Left lung (tissue), 10 donors: ENCODE measurements around the gene SMIM24. TPM values are rescaled to one million over a fixed set of nuclear protein-coding genes. Genes with fewer than 3 reads are reported as not detected.

Experiments
- ATAC-seq: fragments of 200-7000 bp; cut with Tn5 transposase; one replicate; pipeline ENCODE4 v1.9.1; 2020; ENCODE audit warnings: moderate library complexity
- DNase-seq, 4 donors: peaks; one replicate each; pipeline ENCODE4 v3.0.0-alpha.2; 2013 to 2020
- H3K27ac ChIP-seq, 2 donors: fragments of 200-600 bp; sonication (generic) in 1 of 2; one replicate each; pipeline versions ENCODE4 v1.5.0 to v1.8.0; 2020 to 2021
- H3K27me3 ChIP-seq, 2 donors: fragments of 200-600 bp; sonication (generic) in 1 of 2; one replicate each; pipeline versions ENCODE4 v1.5.0 to v1.8.0; 2020 to 2021
- H3K36me3 ChIP-seq, 2 donors: fragments of 200-600 bp; sonication (generic) in 1 of 2; one replicate each; pipeline versions ENCODE4 v1.5.0 to v1.8.0; 2020 to 2021
- H3K4me1 ChIP-seq, 2 donors: fragments of 200-600 bp; one replicate each; pipeline ENCODE4 v1.8.0; 2021
- H3K4me3 ChIP-seq, 2 donors: fragments of 200-600 bp; sonication (generic) in 1 of 2; one replicate each; pipeline versions ENCODE4 v1.5.0 to v1.8.0; 2020 to 2021; ENCODE audit warnings: mild to moderate bottlenecking in 1 of 2
- H3K9me3 ChIP-seq, 2 donors: fragments of 200-600 bp; sonication (generic) in 1 of 2; one replicate each; pipeline versions ENCODE4 v1.5.0 to v1.8.0; 2020 to 2021
- CTCF ChIP-seq, 2 donors: fragments of 200-600 bp; sonication (generic) in 1 of 2; IDR thresholded peaks; one replicate each; pipeline versions ENCODE4 v1.5.0 to v1.8.0; 2021; ENCODE audit warnings: antibody characterized with exemption in 2 of 2
- intact Hi-C, 2 donors: fragments of 100-400 bp; cut with DNase I; formaldehyde crosslinking; loops; one replicate each; pipeline versions ENCODE4 v1.11.2 to v1.14.2; 2022
- polyA plus RNA-seq, 6 donors: library from polyadenylated mRNA; unstranded; fragments of 120-200 nt; gene quantifications; one replicate each; pipeline ENCODE4 v1.2.1, GENCODE V29; 2013; ENCODE audit not compliant: insufficient read length in 6 of 6
- total RNA-seq, 2 donors: library from RNA; stranded (reverse); fragmentation: NEBNext Ultra II Directional; extraction: Animal tissue kit (Norgen Biotek cat#: 25700); gene quantifications; one replicate each; pipeline ENCODE4 v1.2.1, GENCODE V29; 2021
- donor health status: DM: no; HTN: yes; CAD: no.
- donor health status: DM: no; HTN: no; CAD: no.

Gene SMIM24
- total and polyA plus RNA-seq, 8 donors: 0.78 to 4.6 (median 1.8) TPM; not detected in 2

GRCh38 chr19:3499738-3500428 lies 19.6 kb upstream of the SMIM24 start:
- DNase-seq (peak in 1 of 4 donors; percentile 51), ATAC-seq (peak; percentile 7)
- Histone ChIP-seq H3K36me3 (peaks cover 0 to 19% of the 10 kb centered on the region in 2 donors), H3K27me3 (no peaks in the 10 kb centered on the region), H3K27ac (peak overlapping the region; percentile 84 to 96), H3K9me3 (no peaks in the 10 kb centered on the region), H3K4me1 (peaks cover 7 to 20% of the 10 kb centered on the region in 2 donors), H3K4me3 (peak overlapping the region; percentile 78 to 79)
- no peak for TF ChIP-seq CTCF (IDR thresholded peaks at IDR 0.05)
- intact Hi-C loops: no loop called here

- DNase-seq: no peak
- no peak for ATAC-seq
- peaks cover 7 to 18% of the 10 kb centered on the region in 2 donors for H3K4me1 ChIP-seq
- no peak overlapping the region for H3K4me3 ChIP-seq
- no peaks in the 10 kb centered on the region for H3K9me3 ChIP-seq
- peaks cover 0 to 39% of the 10 kb centered on the region in 2 donors for H3K36me3 ChIP-seq
- intact Hi-C loops: no loop called here
- TF ChIP-seq CTCF (IDR thresholded peaks at IDR 0.05): no peak
- no peak overlapping the region for H3K27ac ChIP-seq
- H3K27me3 ChIP-seq: no peaks in the 10 kb centered on the region
Observed at GRCh38 chr19:3497757-3498520, 17.6 kb upstream of the SMIM24 start.

GRCh38 chr19:3496392-3497273 lies 16.3 kb upstream of the SMIM24 start:
- peaks cover 7 to 18% of the 10 kb centered on the region in 2 donors for H3K4me1 ChIP-seq
- DNase-seq: peak in 1 of 4 donors; percentile 70
- H3K9me3 ChIP-seq: no peaks in the 10 kb centered on the region
- intact Hi-C loops: no loop called here
- H3K4me3 ChIP-seq: no peak overlapping the region
- H3K27ac ChIP-seq: no peak overlapping the region
- H3K27me3 ChIP-seq: no peaks in the 10 kb centered on the region
- TF ChIP-seq CTCF (IDR thresholded peaks at IDR 0.05): no peak
- no peak for ATAC-seq
- H3K36me3 ChIP-seq: peaks cover 0 to 52% of the 10 kb centered on the region in 2 donors

- no peak for DNase-seq
- H3K4me3 ChIP-seq: no peak overlapping the region
- H3K4me1 ChIP-seq: peaks cover 3 to 7% of the 10 kb centered on the region in 2 donors
- intact Hi-C loops: no loop called here
- no peak for TF ChIP-seq CTCF (IDR thresholded peaks at IDR 0.05)
- no peak for ATAC-seq
- no peaks in the 10 kb centered on the region for H3K9me3 ChIP-seq
- peaks cover 0 to 66% of the 10 kb centered on the region in 2 donors for H3K36me3 ChIP-seq
- no peaks in the 10 kb centered on the region for H3K27me3 ChIP-seq
- H3K27ac ChIP-seq: no peak overlapping the region
Observed at GRCh38 chr19:3494559-3494958, 14.2 kb upstream of the SMIM24 start.
